Measurements from ENCODE around the gene RAB35.

Gene RAB35

GRCh38 chr12:120121343-120121742, 4.8 kb upstream of the RAB35 start:
- H3K27me3 ChIP-seq: no peaks in the 10 kb centered on the region
- peaks cover 7% of the 10 kb centered on the region for H3K36me3 ChIP-seq
- TF ChIP-seq CTCF (IDR thresholded peaks at IDR 0.05; ENCODE audit: low read depth, low read length): no peak
- H3K4me3 ChIP-seq (ENCODE audit: low read depth, low read length): no peak overlapping the region
- no peaks in the 10 kb centered on the region for H3K9me3 ChIP-seq
- no peaks in the 10 kb centered on the region for H3K4me1 ChIP-seq
- DNase-seq: no peak

- TF ChIP-seq CTCF (IDR thresholded peaks at IDR 0.05; ENCODE audit: low read depth, low read length): no peak
- DNase-seq: no peak
These were observed 2.9 kb upstream of the RAB35 start for GRCh38 chr12:120119271-120119973.

GRCh38 chr12:120118321-120119061, 1.9 kb upstream of the RAB35 start:
- peaks cover 5% of the 10 kb centered on the region; the same call in 1 of the 2 replicates for H3K4me1 ChIP-seq
- no peak for DNase-seq

More at GRCh38 chr12:120119271-120119973, 2.9 kb upstream of the RAB35 start:
- H3K9me3 ChIP-seq: no peaks in the 10 kb centered on the region
- peaks cover 5% of the 10 kb centered on the region; the same call in 1 of the 2 replicates for H3K4me1 ChIP-seq
- H3K36me3 ChIP-seq: peaks cover 8% of the 10 kb centered on the region
- no peaks in the 10 kb centered on the region for H3K27me3 ChIP-seq
- H3K4me3 ChIP-seq (ENCODE audit: low read depth, low read length): no peak overlapping the region

GRCh38 chr12:120117961-120118320, 1.4 kb upstream of the RAB35 start:
- peaks cover 15% of the 10 kb centered on the region for H3K36me3 ChIP-seq
- DNase-seq: no peak
- peak overlapping the region; percentile 91 for H3K4me3 ChIP-seq (ENCODE audit: low read depth, low read length)
- no peak for TF ChIP-seq CTCF (IDR thresholded peaks at IDR 0.05; ENCODE audit: low read depth, low read length)
- H3K9me3 ChIP-seq: no peaks in the 10 kb centered on the region
- peaks cover 5% of the 10 kb centered on the region; the same call in 1 of the 2 replicates for H3K4me1 ChIP-seq
- H3K27me3 ChIP-seq: no peaks in the 10 kb centered on the region

More at GRCh38 chr12:120118321-120119061, 1.9 kb upstream of the RAB35 start:
- Histone ChIP-seq H3K36me3 (peaks cover 15% of the 10 kb centered on the region), H3K4me3 (ENCODE audit: low read depth, low read length) (peak overlapping the region; percentile 91), H3K27me3 (no peaks in the 10 kb centered on the region), H3K9me3 (no peaks in the 10 kb centered on the region)
- no peak for TF ChIP-seq CTCF (IDR thresholded peaks at IDR 0.05; ENCODE audit: low read depth, low read length)

- H3K27me3 ChIP-seq: no peaks in the 10 kb centered on the region
- H3K4me1 ChIP-seq: peaks cover 5% of the 10 kb centered on the region; the same call in 1 of the 2 replicates
- peak; percentile 98 for DNase-seq
- no peak for TF ChIP-seq CTCF (IDR thresholded peaks at IDR 0.05; ENCODE audit: low read depth, low read length)
- peak overlapping the region; percentile 91 for H3K4me3 ChIP-seq (ENCODE audit: low read depth, low read length)
- H3K9me3 ChIP-seq: no peaks in the 10 kb centered on the region
- peaks cover 15% of the 10 kb centered on the region for H3K36me3 ChIP-seq
These were observed 469 bp upstream of the RAB35 start for GRCh38 chr12:120116792-120117651.

Data from BE2C (cell line).